ENCODE measurements around the gene SPTAN1.

SPTAN1 gene

GRCh38 chr9:128614728-128615127 is 62.3 kb downstream of the SPTAN1 start:
- in situ Hi-C loops (cut with HindIII; ENCODE audit: low sequenced_read_pairs) = no loop called here
- no peak for TF ChIP-seq CTCF (IDR thresholded peaks at IDR 0.05; ENCODE audit: low read depth, low read length)
- no peak overlapping the region for H3K4me3 ChIP-seq (ENCODE audit: low read depth, low read length)
- no peak for DNase-seq (ENCODE audit: low read depth, low spot score)

- in situ Hi-C loops (cut with HindIII; ENCODE audit: low sequenced_read_pairs) = no loop called here
- no peak for DNase-seq (ENCODE audit: low read depth, low spot score)
- H3K4me3 ChIP-seq (ENCODE audit: low read depth, low read length) = no peak overlapping the region
- TF ChIP-seq CTCF (IDR thresholded peaks at IDR 0.05; ENCODE audit: low read depth, low read length) = no peak
Measured at GRCh38 chr9:128615571-128615970, 63.2 kb downstream of the SPTAN1 start.

- TF ChIP-seq CTCF (IDR thresholded peaks at IDR 0.05; ENCODE audit: low read depth, low read length) = no peak
- DNase-seq (ENCODE audit: low read depth, low spot score) = no peak
- no peak overlapping the region for H3K4me3 ChIP-seq (ENCODE audit: low read depth, low read length)
- in situ Hi-C loops (cut with HindIII; ENCODE audit: low sequenced_read_pairs) = no loop called here
Measured at GRCh38 chr9:128617943-128618342, 65.6 kb downstream of the SPTAN1 start.

GRCh38 chr9:128619127-128619526 is 66.7 kb downstream of the SPTAN1 start:
- no peak for TF ChIP-seq CTCF (IDR thresholded peaks at IDR 0.05; ENCODE audit: low read depth, low read length)
- in situ Hi-C loops (cut with HindIII; ENCODE audit: low sequenced_read_pairs) = no loop called here
- H3K4me3 ChIP-seq (ENCODE audit: low read depth, low read length) = no peak overlapping the region
- no peak for DNase-seq (ENCODE audit: low read depth, low spot score)

- DNase-seq (ENCODE audit: low read depth, low spot score) = no peak
- in situ Hi-C loops (cut with HindIII; ENCODE audit: low sequenced_read_pairs) = no loop called here
- H3K4me3 ChIP-seq (ENCODE audit: low read depth, low read length) = no peak overlapping the region
- TF ChIP-seq CTCF (IDR thresholded peaks at IDR 0.05; ENCODE audit: low read depth, low read length) = no peak
Measured at GRCh38 chr9:128619779-128620178, 67.4 kb downstream of the SPTAN1 start.

- no peak overlapping the region for H3K4me3 ChIP-seq (ENCODE audit: low read depth, low read length)
- in situ Hi-C loops (cut with HindIII; ENCODE audit: low sequenced_read_pairs) = no loop called here
- no peak for DNase-seq (ENCODE audit: low read depth, low spot score)
- TF ChIP-seq CTCF (IDR thresholded peaks at IDR 0.05; ENCODE audit: low read depth, low read length) = no peak
Measured at GRCh38 chr9:128621730-128622455, 69.5 kb downstream of the SPTAN1 start.
